ENCODE data around the gene LSM8. TPM values are rescaled to one million over a fixed set of nuclear protein-coding genes. Genes with fewer than 3 reads are reported as not detected.

Gene LSM8
- total RNA-seq, 2 donors from 2014 or later: 47.9 to 61.4 TPM

- Histone ChIP-seq H3K36me3 (ENCODE audit: control insufficient read depth, insufficient read depth, low read length) (no peaks in the 10 kb centered on the region), H3K27ac (ENCODE audit: low read depth, low read length) (no peak overlapping the region), H3K9me3 (ENCODE audit: control insufficient read depth, low read length) (peaks cover 3% of the 10 kb centered on the region), H3K27me3 (ENCODE audit: control insufficient read depth, insufficient read depth, low read length, poor library complexity, severe bottlenecking) (no peaks in the 10 kb centered on the region), H3K4me3 (ENCODE audit: low read length) (no peak overlapping the region), H3K4me1 (ENCODE audit: control insufficient read depth, insufficient read depth, low read length) (no peaks in the 10 kb centered on the region), H3K9ac (ENCODE audit: extremely low read depth, low read length, poor library complexity, severe bottlenecking) (no peak overlapping the region)
- Mint-ChIP-seq H3K36me3 (ENCODE audit: low read depth) (no peaks in the 10 kb centered on the region), H3K9me3 (peaks cover 1% of the 10 kb centered on the region), H3K27me3 (ENCODE audit: insufficient read depth) (peaks cover 8% of the 10 kb centered on the region), H3K4me1 (peaks cover 7% of the 10 kb centered on the region), H3K27ac (no peak overlapping the region), H3K4me3 (no peak overlapping the region)
- TF ChIP-seq, protein P1, sequence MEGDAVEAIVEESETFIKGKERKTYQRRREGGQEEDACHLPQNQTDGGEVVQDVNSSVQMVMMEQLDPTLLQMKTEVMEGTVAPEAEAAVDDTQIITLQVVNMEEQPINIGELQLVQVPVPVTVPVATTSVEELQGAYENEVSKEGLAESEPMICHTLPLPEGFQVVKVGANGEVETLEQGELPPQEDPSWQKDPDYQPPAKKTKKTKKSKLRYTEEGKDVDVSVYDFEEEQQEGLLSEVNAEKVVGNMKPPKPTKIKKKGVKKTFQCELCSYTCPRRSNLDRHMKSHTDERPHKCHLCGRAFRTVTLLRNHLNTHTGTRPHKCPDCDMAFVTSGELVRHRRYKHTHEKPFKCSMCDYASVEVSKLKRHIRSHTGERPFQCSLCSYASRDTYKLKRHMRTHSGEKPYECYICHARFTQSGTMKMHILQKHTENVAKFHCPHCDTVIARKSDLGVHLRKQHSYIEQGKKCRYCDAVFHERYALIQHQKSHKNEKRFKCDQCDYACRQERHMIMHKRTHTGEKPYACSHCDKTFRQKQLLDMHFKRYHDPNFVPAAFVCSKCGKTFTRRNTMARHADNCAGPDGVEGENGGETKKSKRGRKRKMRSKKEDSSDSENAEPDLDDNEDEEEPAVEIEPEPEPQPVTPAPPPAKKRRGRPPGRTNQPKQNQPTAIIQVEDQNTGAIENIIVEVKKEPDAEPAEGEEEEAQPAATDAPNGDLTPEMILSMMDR (conservative IDR thresholded peaks at IDR 0.05): no peak
- no peak for DNase-seq
- 66 to 85% methylated on average over 2 of the region's 2 CpGs for WGBS, 2 experiments (ENCODE audit: insufficient coverage in 1 of 2, insufficient read length in 1 of 2)
Observed at GRCh38 chr7:118151671-118152070, 32.3 kb upstream of the LSM8 start.

DNA sequence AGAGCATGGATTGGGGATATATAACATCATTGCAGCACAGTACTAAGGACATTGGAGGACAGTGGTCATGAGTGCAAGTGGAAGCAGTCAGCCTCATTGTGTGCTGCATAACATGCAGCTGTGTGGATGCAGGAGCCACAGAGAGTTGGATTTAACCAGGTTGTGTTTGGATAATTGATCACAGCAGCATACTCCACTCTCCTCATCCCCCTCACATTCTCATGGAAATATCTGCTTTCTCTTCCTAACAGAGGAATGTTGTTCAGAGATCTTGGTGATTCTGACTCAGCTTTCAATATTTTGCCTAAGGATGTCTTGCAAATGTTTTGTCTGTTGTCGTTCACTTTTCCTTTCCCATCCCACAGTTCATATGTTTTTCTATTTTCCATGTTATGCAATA lies 31.8 kb upstream of the LSM8 start:
- Mint-ChIP-seq H3K4me1 (peaks cover 7% of the 10 kb centered on the region), H3K4me3 (no peak overlapping the region), H3K36me3 (ENCODE audit: low read depth) (no peaks in the 10 kb centered on the region), H3K9me3 (peaks cover 6% of the 10 kb centered on the region), H3K27ac (no peak overlapping the region), H3K27me3 (ENCODE audit: insufficient read depth) (peaks cover 8% of the 10 kb centered on the region)
- WGBS, 2 experiments (ENCODE audit: insufficient coverage in 1 of 2, insufficient read length in 1 of 2): 33% methylated on average over 1 of the region's 1 CpG; no CpG with 5 or more reads in 1 of the 2 experiments
- Histone ChIP-seq H3K9ac (ENCODE audit: extremely low read depth, low read length, poor library complexity, severe bottlenecking) (no peak overlapping the region), H3K4me3 (ENCODE audit: low read length) (no peak overlapping the region), H3K27me3 (ENCODE audit: control insufficient read depth, insufficient read depth, low read length, poor library complexity, severe bottlenecking) (no peaks in the 10 kb centered on the region), H3K36me3 (ENCODE audit: control insufficient read depth, insufficient read depth, low read length) (no peaks in the 10 kb centered on the region), H3K9me3 (ENCODE audit: control insufficient read depth, low read length) (peaks cover 8% of the 10 kb centered on the region), H3K27ac (ENCODE audit: low read depth, low read length) (no peak overlapping the region), H3K4me1 (ENCODE audit: control insufficient read depth, insufficient read depth, low read length) (no peaks in the 10 kb centered on the region)
- no peak for DNase-seq
- TF ChIP-seq, protein P1 (conservative IDR thresholded peaks at IDR 0.05): no peak

GRCh38 chr7:118152654-118153053 lies 31.3 kb upstream of the LSM8 start:
- H3K27ac Mint-ChIP-seq: no peak overlapping the region
- no peak for DNase-seq
- peaks cover 8% of the 10 kb centered on the region for H3K27me3 Mint-ChIP-seq (ENCODE audit: insufficient read depth)
- H3K4me1 ChIP-seq (ENCODE audit: control insufficient read depth, insufficient read depth, low read length): no peaks in the 10 kb centered on the region
- peaks cover 6% of the 10 kb centered on the region for H3K9me3 Mint-ChIP-seq
- no peak overlapping the region for H3K9ac ChIP-seq (ENCODE audit: extremely low read depth, low read length, poor library complexity, severe bottlenecking)
- TF ChIP-seq, protein P1 (conservative IDR thresholded peaks at IDR 0.05): no peak
- no peaks in the 10 kb centered on the region for H3K36me3 ChIP-seq (ENCODE audit: control insufficient read depth, insufficient read depth, low read length)
- H3K4me3 ChIP-seq (ENCODE audit: low read length): no peak overlapping the region
- peaks cover 7% of the 10 kb centered on the region for H3K4me1 Mint-ChIP-seq
- no peak overlapping the region for H3K27ac ChIP-seq (ENCODE audit: low read depth, low read length)
- peaks cover 12% of the 10 kb centered on the region for H3K9me3 ChIP-seq (ENCODE audit: control insufficient read depth, low read length)
- no peak overlapping the region for H3K4me3 Mint-ChIP-seq
- H3K27me3 ChIP-seq (ENCODE audit: control insufficient read depth, insufficient read depth, low read length, poor library complexity, severe bottlenecking): no peaks in the 10 kb centered on the region
- no peaks in the 10 kb centered on the region for H3K36me3 Mint-ChIP-seq (ENCODE audit: low read depth)
